ENCODE measurements around the gene MBNL2.

GRCh38 chr13:97214921-97215320, 7.2 kb upstream of the MBNL2 start:
- TF ChIP-seq, protein P1, sequence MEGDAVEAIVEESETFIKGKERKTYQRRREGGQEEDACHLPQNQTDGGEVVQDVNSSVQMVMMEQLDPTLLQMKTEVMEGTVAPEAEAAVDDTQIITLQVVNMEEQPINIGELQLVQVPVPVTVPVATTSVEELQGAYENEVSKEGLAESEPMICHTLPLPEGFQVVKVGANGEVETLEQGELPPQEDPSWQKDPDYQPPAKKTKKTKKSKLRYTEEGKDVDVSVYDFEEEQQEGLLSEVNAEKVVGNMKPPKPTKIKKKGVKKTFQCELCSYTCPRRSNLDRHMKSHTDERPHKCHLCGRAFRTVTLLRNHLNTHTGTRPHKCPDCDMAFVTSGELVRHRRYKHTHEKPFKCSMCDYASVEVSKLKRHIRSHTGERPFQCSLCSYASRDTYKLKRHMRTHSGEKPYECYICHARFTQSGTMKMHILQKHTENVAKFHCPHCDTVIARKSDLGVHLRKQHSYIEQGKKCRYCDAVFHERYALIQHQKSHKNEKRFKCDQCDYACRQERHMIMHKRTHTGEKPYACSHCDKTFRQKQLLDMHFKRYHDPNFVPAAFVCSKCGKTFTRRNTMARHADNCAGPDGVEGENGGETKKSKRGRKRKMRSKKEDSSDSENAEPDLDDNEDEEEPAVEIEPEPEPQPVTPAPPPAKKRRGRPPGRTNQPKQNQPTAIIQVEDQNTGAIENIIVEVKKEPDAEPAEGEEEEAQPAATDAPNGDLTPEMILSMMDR (conservative IDR thresholded peaks at IDR 0.05; ENCODE audit: low read depth in 2 of 2) = no peak
- no peak for TF ChIP-seq EZH2 (IDR thresholded peaks at IDR 0.05; ENCODE audit: low read depth, unreplicated experiment)
